Stimulated activated effector memory CD8-positive, alpha-beta T cell treated with anti-CD3 and anti-CD28 coated beads, Interleukin-12 subunit alpha, Interleukin-12 subunit beta, amount 100 ng/mL, for 72 hours (primary cell): Measurements from ENCODE around the gene ZFP37.
A peak's percentile ranks its signal among the peaks of the same experiment; 100 is the strongest.
"Not testable (repeated sequence)": the region's sequence is repeated elsewhere in the genome, so short reads cannot be mapped to it uniquely, and the experiment has no call there.

Source experiments
- ATAC-seq: fragments of 150-1000 bp; cut with Tn5 transposase; 2 replicates; pipeline ENCODE4 v1.10.0; 2021
- DNase-seq, 2 donors: peaks; one replicate each; pipeline ENCODE4 v3.0.0; 2021 to 2022; ENCODE audit warnings: low spot score in 2 of 2
- H3K27ac Mint-ChIP-seq: one replicate; pipeline ENCODE4 v1.8.0; 2022; ENCODE audit warnings: mild to moderate bottlenecking, mixed read lengths
- H3K36me3 Mint-ChIP-seq: one replicate; pipeline ENCODE4 v1.8.0; 2022; ENCODE audit warnings: mild to moderate bottlenecking, mixed read lengths
- H3K4me1 Mint-ChIP-seq: one replicate; pipeline ENCODE4 v1.8.0; 2022; ENCODE audit warnings: mixed read lengths
- H3K4me3 Mint-ChIP-seq: one replicate; pipeline ENCODE4 v1.8.0; 2022; ENCODE audit warnings: mild to moderate bottlenecking, mixed read lengths
- H3K9me3 Mint-ChIP-seq: one replicate; pipeline ENCODE4 v1.8.0; 2022; ENCODE audit warnings: mixed read lengths

ZFP37 gene

DNA sequence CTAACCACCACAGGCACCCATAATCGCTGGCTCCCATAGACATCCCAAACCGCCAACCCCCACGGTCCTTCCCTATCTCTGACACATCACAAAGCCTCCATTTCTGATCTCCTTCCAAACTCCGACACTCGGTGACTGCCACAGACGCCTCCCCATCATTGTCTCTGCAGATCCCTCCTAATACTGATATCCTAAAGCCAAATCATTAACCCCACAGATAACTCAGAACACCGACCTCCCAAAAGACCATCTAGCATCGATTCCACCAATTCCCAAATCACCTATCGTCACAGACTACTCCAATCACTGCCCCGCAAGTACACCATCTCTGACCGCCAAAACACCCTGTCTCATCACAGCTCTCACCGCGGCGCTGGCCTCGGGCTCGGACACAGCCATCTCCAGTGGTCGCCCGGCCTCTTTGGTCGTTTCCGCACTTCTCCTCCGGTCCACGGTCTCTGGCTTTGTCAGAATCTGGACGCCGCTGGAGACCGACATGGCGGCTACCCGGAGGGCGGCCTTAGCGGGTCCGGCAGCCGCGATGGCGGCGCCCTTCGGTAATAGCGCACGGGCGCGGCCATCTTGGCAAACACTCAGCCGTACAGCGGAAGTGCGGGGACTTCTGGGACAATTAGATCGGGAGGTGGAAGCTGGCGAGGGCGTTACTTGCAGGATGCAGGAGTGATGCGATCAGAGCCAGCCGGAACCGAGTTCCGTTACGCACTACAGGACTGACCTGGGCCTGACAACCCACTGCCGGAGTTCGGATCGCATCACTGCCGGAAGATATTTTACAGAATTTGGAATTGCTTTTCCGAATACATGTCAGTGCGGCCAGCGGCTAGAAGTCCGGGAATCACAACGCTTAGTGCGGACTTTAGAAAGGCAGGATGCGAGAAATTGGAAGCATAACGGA, at the start of gene ZFP37:
ZFP37 (minus strand) TSS at position 534 of the 916 bp plus-strand sequence; CDS start at position 498, 36 bp downstream.
- DNase-seq (peak; percentile 71 to 86), ATAC-seq (peak; percentile 97)
- Mint-ChIP-seq H3K4me1 (no peaks in the 10 kb centered on the region), H3K27ac (no peak within 1 kb of the TSS), H3K36me3 (no peaks in the 10 kb centered on the region), H3K9me3 (no peaks in the 10 kb centered on the region), H3K4me3 (no peak within 1 kb of the TSS)

DNA sequence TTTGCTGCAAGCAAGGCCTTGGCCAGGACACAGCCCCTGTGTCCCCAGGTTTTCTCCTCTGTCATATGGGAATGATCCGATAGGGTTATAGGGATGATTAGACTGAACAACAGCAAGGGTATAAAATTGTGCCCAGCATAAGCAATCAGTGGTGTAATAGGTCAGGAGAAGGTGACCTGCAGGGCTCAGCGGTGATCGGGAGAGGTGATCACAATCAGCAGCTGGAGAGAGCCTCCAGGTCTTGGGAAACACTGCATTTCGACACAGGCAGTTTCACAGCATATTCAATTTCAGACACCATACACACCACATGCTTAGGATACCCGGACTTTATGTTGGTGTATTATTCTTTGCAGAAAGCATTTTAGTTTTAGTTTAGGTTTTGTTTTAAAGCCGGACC, 48.8 kb upstream of the ZFP37 start:
- H3K4me1 Mint-ChIP-seq, H3K9me3 Mint-ChIP-seq, H3K27ac Mint-ChIP-seq, H3K36me3 Mint-ChIP-seq, ATAC-seq, DNase-seq, H3K4me3 Mint-ChIP-seq: not testable (repeated sequence)

DNA sequence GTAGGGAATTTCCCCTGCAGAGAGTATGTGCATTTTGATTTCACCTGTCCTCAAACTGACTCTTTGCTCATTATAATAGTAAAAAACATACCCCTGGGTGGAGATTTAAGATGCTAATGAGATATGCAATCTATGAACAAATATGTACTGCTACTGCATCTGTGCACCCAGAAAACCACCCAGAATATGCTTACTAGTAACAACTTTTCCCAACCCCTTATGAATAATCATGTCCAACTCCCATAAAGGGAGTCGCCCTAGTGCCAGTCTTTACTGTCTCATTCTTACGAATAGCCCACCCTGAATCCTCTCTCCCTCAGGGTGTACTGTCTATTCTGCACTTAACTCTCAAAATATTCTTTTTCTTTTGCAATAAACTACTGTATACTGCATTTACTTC, 39.0 kb upstream of the ZFP37 start:
- no peak overlapping the region for H3K27ac Mint-ChIP-seq

DNA sequence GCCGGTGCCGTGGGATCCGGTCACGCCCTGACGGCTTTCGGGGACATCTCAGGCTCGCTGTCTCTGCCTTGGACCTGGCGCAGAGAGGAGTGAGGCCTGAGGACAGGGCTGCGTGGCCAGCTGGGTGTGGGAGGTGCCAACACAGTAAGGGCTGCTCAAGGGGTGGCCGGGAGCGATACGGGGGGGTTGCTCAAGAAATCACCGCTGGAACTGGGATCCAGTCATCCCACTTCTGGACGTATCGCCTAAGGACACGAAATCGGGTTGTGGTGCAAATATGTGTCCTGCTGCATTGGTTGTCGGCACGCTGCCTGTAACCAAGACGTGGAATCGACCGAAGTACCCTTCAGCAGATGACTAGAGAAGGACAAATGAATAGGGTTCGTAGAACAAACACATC, 33.4 kb upstream of the ZFP37 start:
- not testable (repeated sequence) for H3K36me3 Mint-ChIP-seq, H3K4me1 Mint-ChIP-seq, ATAC-seq, DNase-seq, H3K9me3 Mint-ChIP-seq, H3K27ac Mint-ChIP-seq, H3K4me3 Mint-ChIP-seq

More for the DNA sequence above, 39.0 kb upstream of the ZFP37 start:
- H3K36me3 Mint-ChIP-seq = no peaks in the 10 kb centered on the region
- H3K4me3 Mint-ChIP-seq = no peak overlapping the region
- DNase-seq = no peak
- no peaks in the 10 kb centered on the region for H3K9me3 Mint-ChIP-seq
- no peak for ATAC-seq
- H3K4me1 Mint-ChIP-seq = no peaks in the 10 kb centered on the region

- not testable (repeated sequence) for H3K4me1 Mint-ChIP-seq, H3K27ac Mint-ChIP-seq, DNase-seq, H3K4me3 Mint-ChIP-seq, ATAC-seq, H3K36me3 Mint-ChIP-seq, H3K9me3 Mint-ChIP-seq
Observed at GRCh38 chr9:113089143-113089505, 32.6 kb upstream of the ZFP37 start.

DNA sequence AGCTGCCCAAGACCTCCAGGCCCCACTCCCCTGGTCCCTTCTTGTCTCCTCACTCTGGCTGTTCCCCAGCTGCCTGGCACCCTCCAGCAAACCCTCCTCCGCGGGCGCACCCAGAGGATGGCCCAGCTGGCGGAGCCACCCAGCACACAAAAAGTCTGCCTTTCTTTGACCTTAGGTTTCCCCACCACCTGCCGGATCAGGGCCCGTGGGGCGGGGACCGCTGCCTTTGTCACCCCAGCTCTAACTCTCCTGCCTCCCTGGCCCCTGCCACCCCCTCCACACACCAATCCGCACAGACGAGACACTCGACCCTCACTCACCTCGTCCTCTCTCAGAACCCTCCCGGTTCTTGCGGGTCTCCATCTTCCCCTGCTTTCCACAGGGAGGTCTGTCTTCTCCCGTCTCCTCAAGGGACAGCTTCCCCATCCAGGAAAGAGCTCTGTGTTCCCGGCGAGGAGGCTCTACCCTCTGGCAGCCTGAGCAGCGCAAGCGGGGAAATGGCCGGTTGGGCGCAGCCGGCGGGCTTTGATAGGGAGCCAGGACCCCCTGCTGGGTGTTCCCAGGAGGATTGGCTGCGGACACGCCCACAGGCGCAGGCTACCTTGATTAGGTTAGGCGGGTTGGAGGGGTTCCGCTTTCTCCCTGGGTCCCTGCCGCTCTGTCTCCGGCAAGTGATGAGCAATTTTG, 32.1 kb upstream of the ZFP37 start:
- H3K4me1 Mint-ChIP-seq, H3K36me3 Mint-ChIP-seq, H3K27ac Mint-ChIP-seq, ATAC-seq, H3K4me3 Mint-ChIP-seq, DNase-seq, H3K9me3 Mint-ChIP-seq: not testable (repeated sequence)

GRCh38 chr9:113062932-113063310, 6.4 kb upstream of the ZFP37 start:
- H3K9me3 Mint-ChIP-seq, H3K4me3 Mint-ChIP-seq, ATAC-seq, H3K36me3 Mint-ChIP-seq, H3K4me1 Mint-ChIP-seq, H3K27ac Mint-ChIP-seq: not testable (repeated sequence)
- DNase-seq = peak; percentile 17 to 60

DNA sequence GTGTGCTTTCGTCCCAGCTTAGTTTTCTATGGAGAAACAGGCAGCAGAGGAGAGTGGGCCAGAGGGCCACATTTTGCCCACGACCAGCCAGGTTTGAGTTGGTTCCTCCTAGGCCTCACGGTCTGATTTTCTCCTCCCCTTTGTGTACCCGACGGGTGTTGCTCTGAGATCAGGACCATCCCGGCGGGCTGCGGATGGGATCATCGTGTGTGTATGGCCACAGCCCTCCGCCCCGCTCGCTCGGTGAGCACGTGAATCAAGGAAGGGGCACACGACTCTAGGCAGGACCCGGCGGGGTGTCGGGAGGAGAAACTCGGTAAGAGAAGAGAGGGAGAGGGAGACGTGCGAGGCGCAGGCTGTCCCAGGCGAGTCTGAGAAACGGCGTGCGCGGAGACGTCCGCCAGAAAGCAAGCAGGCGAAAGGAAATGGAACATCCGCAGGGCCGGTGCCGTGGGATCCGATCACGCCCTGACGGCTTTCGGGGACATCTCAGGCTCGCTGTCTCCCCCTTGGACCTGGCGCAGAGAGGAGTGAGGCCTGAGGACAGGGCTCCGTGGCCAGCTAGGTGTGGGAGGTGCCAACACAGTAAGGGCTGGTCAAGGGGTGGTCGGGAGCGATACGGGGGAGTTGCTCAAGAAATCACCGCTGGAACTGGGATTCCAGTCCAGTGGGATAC, 5.9 kb upstream of the ZFP37 start:
- not testable (repeated sequence) for H3K9me3 Mint-ChIP-seq, H3K27ac Mint-ChIP-seq

GRCh38 chr9:113061072-113061850, 4.7 kb upstream of the ZFP37 start:
- ATAC-seq, H3K9me3 Mint-ChIP-seq, H3K4me3 Mint-ChIP-seq, H3K4me1 Mint-ChIP-seq, H3K27ac Mint-ChIP-seq, H3K36me3 Mint-ChIP-seq: not testable (repeated sequence)
- DNase-seq = peak in 1 of 2 donors; percentile 20

More for the DNA sequence above, 5.9 kb upstream of the ZFP37 start:
- not testable (repeated sequence) for H3K36me3 Mint-ChIP-seq, H3K4me1 Mint-ChIP-seq, ATAC-seq, DNase-seq, H3K4me3 Mint-ChIP-seq

DNA sequence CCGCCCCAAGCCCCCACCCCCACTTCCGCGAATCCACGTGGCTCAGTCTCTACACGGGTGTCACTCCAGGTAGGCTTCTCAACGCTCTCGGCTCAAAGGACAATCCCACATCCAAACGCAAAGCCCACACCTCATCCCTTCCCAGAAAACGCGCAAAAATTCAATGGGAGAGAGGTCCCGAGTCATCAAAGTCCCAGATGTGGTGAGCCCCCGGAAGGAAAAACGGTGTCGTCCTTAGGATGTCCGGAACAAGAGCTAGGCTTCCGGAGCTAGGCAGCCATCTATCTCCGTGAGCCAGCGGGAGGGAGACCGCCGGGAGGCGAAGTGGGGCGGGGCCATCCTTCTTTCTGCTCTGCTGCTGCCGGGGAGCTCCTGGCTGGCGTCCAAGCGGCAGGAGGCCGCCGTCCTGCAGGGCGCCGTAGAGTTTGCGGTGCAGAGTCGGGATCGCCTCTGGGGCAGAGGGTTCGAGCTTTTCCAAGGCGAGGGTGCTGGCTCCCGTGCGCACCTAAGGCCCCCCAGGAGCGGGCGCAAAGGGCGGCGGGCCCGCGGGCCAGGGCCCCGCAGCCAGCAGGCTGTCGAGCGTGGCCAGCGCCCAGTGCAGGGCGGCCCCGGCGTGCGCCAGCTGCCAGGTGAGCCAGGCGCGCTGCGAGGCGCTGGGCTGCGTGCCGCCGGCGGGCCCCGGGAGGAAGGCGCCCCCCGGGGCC, 3.2 kb upstream of the ZFP37 start:
- H3K4me1 Mint-ChIP-seq, ATAC-seq, H3K36me3 Mint-ChIP-seq, H3K9me3 Mint-ChIP-seq, H3K27ac Mint-ChIP-seq, DNase-seq: not testable (repeated sequence)
- peak overlapping the region; percentile 38 for H3K4me3 Mint-ChIP-seq

DNA sequence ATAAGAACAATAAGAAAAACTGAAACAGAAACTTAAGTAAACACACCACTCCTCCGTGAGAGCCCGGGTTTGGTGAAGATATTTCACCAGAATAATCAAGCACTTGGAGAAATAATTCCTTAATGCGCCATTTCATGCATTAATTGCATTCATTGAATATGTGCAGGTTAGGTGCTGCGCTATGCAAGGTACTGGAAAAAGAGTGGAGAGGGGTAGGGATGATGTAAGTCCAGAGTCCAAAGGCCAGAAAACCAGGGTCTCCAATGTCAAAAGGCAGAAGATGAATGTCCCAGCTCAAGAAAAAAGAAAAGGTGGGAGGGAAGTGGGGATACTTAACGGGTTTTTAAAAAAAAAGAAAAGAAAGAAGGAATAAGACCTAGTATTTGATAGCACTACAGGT, 669 bp upstream of the ZFP37 start:
- Mint-ChIP-seq H3K9me3 (no peaks in the 10 kb centered on the region), H3K36me3 (no peaks in the 10 kb centered on the region), H3K27ac (no peak overlapping the region), H3K4me3 (no peak overlapping the region), H3K4me1 (no peaks in the 10 kb centered on the region)
- ATAC-seq = no peak
- no peak for DNase-seq

GRCh38 chr9:113042884-113043657, 13.5 kb downstream of the ZFP37 start:
- no peak overlapping the region for H3K4me3 Mint-ChIP-seq
- peaks cover 32% of the 10 kb centered on the region for H3K36me3 Mint-ChIP-seq
- DNase-seq (no peak), ATAC-seq (no peak)
- H3K9me3 Mint-ChIP-seq = peaks cover 45% of the 10 kb centered on the region
- no peaks in the 10 kb centered on the region for H3K4me1 Mint-ChIP-seq
- H3K27ac Mint-ChIP-seq = no peak overlapping the region

- no peak overlapping the region for H3K4me3 Mint-ChIP-seq
- peaks cover 26% of the 10 kb centered on the region for H3K9me3 Mint-ChIP-seq
- ATAC-seq (no peak), DNase-seq (no peak)
- H3K27ac Mint-ChIP-seq = no peak overlapping the region
- no peaks in the 10 kb centered on the region for H3K36me3 Mint-ChIP-seq
- no peaks in the 10 kb centered on the region for H3K4me1 Mint-ChIP-seq
Observed at GRCh38 chr9:113026200-113026599, 30.3 kb downstream of the ZFP37 start.

DNA sequence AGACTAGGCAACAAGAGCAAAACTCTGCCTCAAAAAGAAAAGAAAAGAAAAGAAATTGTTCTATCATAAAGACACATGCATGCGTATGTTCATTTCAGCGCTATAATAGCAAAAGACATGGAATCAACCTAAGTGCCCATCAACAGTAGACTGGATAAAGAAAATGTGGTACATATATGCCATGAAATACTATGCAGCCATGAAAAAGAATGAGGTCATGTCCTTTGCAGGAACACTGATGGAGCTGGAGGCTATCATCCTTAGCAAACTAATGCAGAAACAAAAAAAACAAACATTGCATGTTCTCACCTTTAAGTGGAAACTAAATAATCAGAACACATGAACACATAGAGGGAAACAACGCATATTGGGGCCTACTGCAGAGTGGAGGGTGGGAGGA, 38.3 kb downstream of the ZFP37 start:
- DNase-seq (no peak), ATAC-seq (no peak)
- no peaks in the 10 kb centered on the region for H3K36me3 Mint-ChIP-seq
- peaks cover 26% of the 10 kb centered on the region for H3K9me3 Mint-ChIP-seq
- H3K27ac Mint-ChIP-seq = no peak overlapping the region
- H3K4me3 Mint-ChIP-seq = no peak overlapping the region
- H3K4me1 Mint-ChIP-seq = no peaks in the 10 kb centered on the region
